ENCODE data around the gene GALNTL6. TPM values are rescaled to one million over a fixed set of nuclear protein-coding genes. Genes with fewer than 3 reads are reported as not detected.
"Not testable (repeated sequence)": the region's sequence is repeated elsewhere in the genome, so short reads cannot be mapped to it uniquely, and the experiment has no call there.

Gene GALNTL6
- total RNA-seq, 2 experiments from 2014 or later = not detected

GRCh38 chr4:173024203-173024602 is 1211.0 kb downstream of the GALNTL6 start:
- Mint-ChIP-seq H3K27ac (no peak overlapping the region), H3K9me3 (no peaks in the 10 kb centered on the region), H3K36me3 (ENCODE audit: low read depth) (no peaks in the 10 kb centered on the region), H3K4me3 (no peak overlapping the region), H3K27me3 (ENCODE audit: low read depth) (no peaks in the 10 kb centered on the region), H3K4me1 (ENCODE audit: low read depth) (peaks cover 4% of the 10 kb centered on the region)
- DNase-seq = no peak
- intact Hi-C loops (cut with micrococcal nuclease) = no loop called here
- CTCF ChIA-PET = interaction anchor here (0.8 to 3.0 kb wide), 12 partner anchors 10 to 285 kb away, joined by 3 to 33 read pairs (median 6); partner anchors contain the start of gene GALNT7

- no peaks in the 10 kb centered on the region for H3K36me3 Mint-ChIP-seq (ENCODE audit: low read depth)
- CTCF ChIA-PET = interaction anchor here (1.2 to 3.0 kb wide), 6 partner anchors 12 to 276 kb away, joined by 3 to 33 read pairs (median 16); partner anchors contain the start of gene GALNT7
- no peak overlapping the region for H3K27ac Mint-ChIP-seq
- intact Hi-C loops (cut with micrococcal nuclease) = loop anchor here (1.0 to 5.0 kb wide), 4 partner anchors 146 to 392 kb away; no protein-coding TSS in a partner anchor
- no peaks in the 10 kb centered on the region for H3K9me3 Mint-ChIP-seq
- DNase-seq = peak; percentile 43
- no peaks in the 10 kb centered on the region for H3K27me3 Mint-ChIP-seq (ENCODE audit: low read depth)
- no peak overlapping the region for H3K4me3 Mint-ChIP-seq
- H3K4me1 Mint-ChIP-seq (ENCODE audit: low read depth) = peaks cover 4% of the 10 kb centered on the region
Measured at GRCh38 chr4:173025131-173025530, 1211.9 kb downstream of the GALNTL6 start.

- H3K27me3 Mint-ChIP-seq (ENCODE audit: low read depth) = peaks cover 10% of the 10 kb centered on the region
- no peak overlapping the region for H3K4me3 Mint-ChIP-seq
- DNase-seq = no peak
- H3K36me3 Mint-ChIP-seq (ENCODE audit: low read depth) = no peaks in the 10 kb centered on the region
- intact Hi-C loops (cut with micrococcal nuclease) = no loop called here
- H3K4me1 Mint-ChIP-seq (ENCODE audit: low read depth) = no peaks in the 10 kb centered on the region
- no peaks in the 10 kb centered on the region for H3K9me3 Mint-ChIP-seq
- H3K27ac Mint-ChIP-seq = no peak overlapping the region
- CTCF ChIA-PET = interaction anchor here (0.7 kb wide), 1 partner anchor 159 kb away, joined by 5 read pairs; no protein-coding TSS in a partner anchor
Measured at GRCh38 chr4:173037242-173037641, 1224.0 kb downstream of the GALNTL6 start.

GRCh38 chr4:173038192-173038896 is 1225.1 kb downstream of the GALNTL6 start:
- H3K27me3 Mint-ChIP-seq (ENCODE audit: low read depth) = peaks cover 19% of the 10 kb centered on the region
- no peak for DNase-seq
- H3K36me3 Mint-ChIP-seq (ENCODE audit: low read depth) = no peaks in the 10 kb centered on the region
- intact Hi-C loops (cut with micrococcal nuclease) = no loop called here
- no peaks in the 10 kb centered on the region for H3K4me1 Mint-ChIP-seq (ENCODE audit: low read depth)
- H3K4me3 Mint-ChIP-seq = no peak overlapping the region
- H3K9me3 Mint-ChIP-seq = no peaks in the 10 kb centered on the region
- CTCF ChIA-PET = interaction anchor here (1.2 to 2.1 kb wide), 2 partner anchors 25 to 263 kb away, joined by 4 to 8 read pairs; no protein-coding TSS in a partner anchor
- no peak overlapping the region for H3K27ac Mint-ChIP-seq

- Mint-ChIP-seq H3K27ac (no peak overlapping the region), H3K9me3 (no peaks in the 10 kb centered on the region), H3K4me3 (no peak overlapping the region), H3K27me3 (ENCODE audit: low read depth) (peaks cover 23% of the 10 kb centered on the region), H3K4me1 (ENCODE audit: low read depth) (no peaks in the 10 kb centered on the region), H3K36me3 (ENCODE audit: low read depth) (no peaks in the 10 kb centered on the region)
- DNase-seq = no peak
- intact Hi-C loops (cut with micrococcal nuclease) = no loop called here
- CTCF ChIA-PET = interaction anchor here (0.9 to 2.1 kb wide), 2 partner anchors 26 to 262 kb away, joined by 3 to 8 read pairs; no protein-coding TSS in a partner anchor
Measured at GRCh38 chr4:173039617-173040577, 1226.7 kb downstream of the GALNTL6 start.

GRCh38 chr4:173041482-173041881 is 1228.3 kb downstream of the GALNTL6 start:
- H3K27me3 Mint-ChIP-seq (ENCODE audit: low read depth) = peaks cover 22% of the 10 kb centered on the region
- no peaks in the 10 kb centered on the region for H3K9me3 Mint-ChIP-seq
- no peaks in the 10 kb centered on the region for H3K4me1 Mint-ChIP-seq (ENCODE audit: low read depth)
- no peak for DNase-seq
- intact Hi-C loops (cut with micrococcal nuclease) = no loop called here
- no peak overlapping the region for H3K4me3 Mint-ChIP-seq
- no peak overlapping the region for H3K27ac Mint-ChIP-seq
- H3K36me3 Mint-ChIP-seq (ENCODE audit: low read depth) = no peaks in the 10 kb centered on the region
- CTCF ChIA-PET = no interaction called here

- DNase-seq; intact Hi-C loops (cut with micrococcal nuclease); H3K27ac Mint-ChIP-seq; H3K4me3 Mint-ChIP-seq; H3K4me1 Mint-ChIP-seq (ENCODE audit: low read depth); H3K36me3 Mint-ChIP-seq (ENCODE audit: low read depth); H3K9me3 Mint-ChIP-seq; CTCF ChIA-PET: not testable (repeated sequence)
- H3K27me3 Mint-ChIP-seq (ENCODE audit: low read depth) = peaks cover 22% of the 10 kb centered on the region
Measured at GRCh38 chr4:173042139-173042538, 1228.9 kb downstream of the GALNTL6 start.

- intact Hi-C loops (cut with micrococcal nuclease) = no loop called here
- CTCF ChIA-PET = no interaction called here
Measured at GRCh38 chr4:173044340-173044739, 1231.1 kb downstream of the GALNTL6 start.

GRCh38 chr4:173045571-173045970 is 1232.4 kb downstream of the GALNTL6 start:
- no peaks in the 10 kb centered on the region for H3K36me3 Mint-ChIP-seq (ENCODE audit: low read depth)
- no peaks in the 10 kb centered on the region for H3K9me3 Mint-ChIP-seq
- no peak overlapping the region for H3K4me3 Mint-ChIP-seq
- no peaks in the 10 kb centered on the region for H3K4me1 Mint-ChIP-seq (ENCODE audit: low read depth)
- no peak for DNase-seq
- H3K27me3 Mint-ChIP-seq (ENCODE audit: low read depth) = peaks cover 20% of the 10 kb centered on the region
- H3K27ac Mint-ChIP-seq = no peak overlapping the region
- intact Hi-C loops (cut with micrococcal nuclease) = no loop called here
- CTCF ChIA-PET = no interaction called here

More at GRCh38 chr4:173044340-173044739, 1231.1 kb downstream of the GALNTL6 start:
- no peak overlapping the region for H3K27ac Mint-ChIP-seq
- no peaks in the 10 kb centered on the region for H3K9me3 Mint-ChIP-seq
- peaks cover 21% of the 10 kb centered on the region for H3K27me3 Mint-ChIP-seq (ENCODE audit: low read depth)
- no peaks in the 10 kb centered on the region for H3K36me3 Mint-ChIP-seq (ENCODE audit: low read depth)
- no peaks in the 10 kb centered on the region for H3K4me1 Mint-ChIP-seq (ENCODE audit: low read depth)
- no peak overlapping the region for H3K4me3 Mint-ChIP-seq
- no peak for DNase-seq

GRCh38 chr4:173046144-173046543 is 1232.9 kb downstream of the GALNTL6 start:
- Mint-ChIP-seq H3K36me3 (ENCODE audit: low read depth) (no peaks in the 10 kb centered on the region), H3K4me3 (no peak overlapping the region), H3K27ac (no peak overlapping the region), H3K9me3 (no peaks in the 10 kb centered on the region), H3K27me3 (ENCODE audit: low read depth) (peaks cover 23% of the 10 kb centered on the region), H3K4me1 (ENCODE audit: low read depth) (no peaks in the 10 kb centered on the region)
- CTCF ChIA-PET = interaction anchor here (1.7 kb wide), 2 partner anchors 23 to 256 kb away, joined by 3 to 6 read pairs; no protein-coding TSS in a partner anchor
- no peak for DNase-seq
- intact Hi-C loops (cut with micrococcal nuclease) = no loop called here

- no peak for DNase-seq
- no peaks in the 10 kb centered on the region for H3K4me1 Mint-ChIP-seq (ENCODE audit: low read depth)
Measured at GRCh38 chr4:173046818-173047217, 1233.6 kb downstream of the GALNTL6 start.

GRCh38 chr4:173051232-173051631 is 1238.0 kb downstream of the GALNTL6 start:
- no peaks in the 10 kb centered on the region for H3K4me1 Mint-ChIP-seq (ENCODE audit: low read depth)
- H3K27me3 Mint-ChIP-seq (ENCODE audit: low read depth) = peaks cover 5% of the 10 kb centered on the region
- H3K36me3 Mint-ChIP-seq (ENCODE audit: low read depth) = no peaks in the 10 kb centered on the region
- CTCF ChIA-PET = no interaction called here
- intact Hi-C loops (cut with micrococcal nuclease) = no loop called here
- H3K4me3 Mint-ChIP-seq = no peak overlapping the region
- no peak overlapping the region for H3K27ac Mint-ChIP-seq
- no peaks in the 10 kb centered on the region for H3K9me3 Mint-ChIP-seq
- DNase-seq = no peak

More at GRCh38 chr4:173046818-173047217, 1233.6 kb downstream of the GALNTL6 start:
- CTCF ChIA-PET = interaction anchor here (1.5 to 1.7 kb wide), 3 partner anchors 23 to 255 kb away, joined by 3 to 6 read pairs (median 4); no protein-coding TSS in a partner anchor
- Mint-ChIP-seq H3K4me3 (no peak overlapping the region), H3K36me3 (ENCODE audit: low read depth) (no peaks in the 10 kb centered on the region), H3K9me3 (no peaks in the 10 kb centered on the region), H3K27me3 (ENCODE audit: low read depth) (peaks cover 25% of the 10 kb centered on the region), H3K27ac (no peak overlapping the region)
- intact Hi-C loops (cut with micrococcal nuclease) = no loop called here
